RKO (cell line): ENCODE data around the gene HDHD3.

Experiments used
- DNase-seq: peaks from one replicate; pipeline ENCODE4 v3.0.0-alpha.2; 2016; ENCODE audit warnings: low spot score

Gene HDHD3

DNA sequence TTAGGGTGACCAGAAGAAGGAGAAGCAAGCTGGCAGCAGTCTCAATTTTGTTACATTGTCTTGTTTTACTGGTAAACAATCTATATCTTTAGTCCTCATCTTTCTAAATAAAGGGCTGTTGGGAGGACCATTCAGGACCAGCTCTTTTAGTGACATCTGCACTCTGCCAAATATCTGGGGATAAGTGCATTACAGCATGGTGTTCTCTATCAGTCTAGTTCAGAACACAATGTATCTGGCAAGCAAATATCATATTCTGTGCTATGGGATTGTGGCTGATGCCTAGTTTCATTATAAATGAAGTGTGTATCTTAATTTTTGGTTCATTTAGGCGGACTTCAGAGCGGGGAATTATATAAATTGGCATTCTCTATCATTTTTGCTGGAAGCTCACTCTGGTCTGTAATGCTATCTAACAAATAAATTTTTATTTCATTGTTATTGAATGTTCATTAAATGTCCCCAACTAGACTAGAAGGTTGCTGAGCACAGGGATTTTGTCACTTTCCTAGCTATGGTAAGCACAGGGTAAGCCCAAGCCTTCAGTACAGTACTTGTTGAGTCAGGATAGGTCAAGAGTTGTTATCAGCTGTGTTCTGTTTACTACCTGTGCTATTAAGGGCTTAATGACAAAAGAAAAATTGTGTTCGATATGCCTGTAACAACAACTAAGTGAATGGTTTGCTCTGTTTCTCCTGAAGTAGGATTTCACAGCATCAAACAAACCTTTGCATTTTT is 48.6 kb downstream of the HDHD3 start:
- no peak for DNase-seq

DNA sequence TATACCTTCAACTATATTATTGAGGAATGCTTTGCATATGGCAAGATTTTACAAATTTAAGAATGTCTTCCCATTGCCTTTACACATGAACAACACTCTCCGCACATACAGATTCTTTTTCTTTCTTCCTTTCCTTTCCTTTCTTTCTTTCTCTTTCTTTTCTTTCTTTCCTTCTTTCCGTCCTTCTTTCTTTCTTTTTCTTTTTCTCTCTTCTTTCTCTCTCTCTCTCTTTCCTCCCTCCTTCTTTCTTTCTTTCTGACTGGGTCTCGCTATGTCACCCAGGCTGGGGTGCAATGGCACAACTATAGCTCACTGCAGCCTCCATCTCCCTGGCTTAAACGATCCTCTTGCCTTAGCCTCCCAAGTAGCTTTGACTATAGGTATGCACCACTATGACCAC is 50.6 kb downstream of the HDHD3 start:
- DNase-seq, result no peak
